Testis (tissue), 3 donors: Measurements from ENCODE around the gene SLC2A9. TPM values are rescaled to one million over a fixed set of nuclear protein-coding genes. Genes with fewer than 3 reads are reported as not detected.

Experiments used
- DNase-seq: peaks from one replicate; pipeline ENCODE4 v3.0.0-alpha.2; 2019
- H3K27ac ChIP-seq, 2 donors: fragments of 200-600 bp; sonication (generic); one replicate each; pipeline ENCODE4 v1.5.1; 2019
- H3K27me3 ChIP-seq: fragments of 200-600 bp; sonication (generic); one replicate; pipeline ENCODE4 v1.5.1; 2019
- H3K36me3 ChIP-seq: fragments of 200-600 bp; sonication (generic); one replicate; pipeline ENCODE4 v1.5.1; 2017; ENCODE audit warnings: low read depth; ENCODE audit errors: missing control alignments
- H3K4me1 ChIP-seq: fragments of 200-600 bp; sonication (generic); one replicate; pipeline ENCODE4 v1.5.1; 2019
- H3K4me3 ChIP-seq, 2 donors: fragments of 200-600 bp; sonication (generic); one replicate each; pipeline ENCODE4 v1.5.1; 2017 to 2019
- H3K9me3 ChIP-seq: fragments of 200-600 bp; sonication (generic); one replicate; pipeline ENCODE4 v1.5.1; 2017
- CTCF ChIP-seq, 3 experiments: fragments of 450-650 bp in 2 of 3; fragments of 200-600 bp in 1 of 3; sonication (generic) in 1 of 3; IDR thresholded peaks; one replicate each; pipeline ENCODE4 v1.5.1; 2016 to 2019; ENCODE audit warnings: antibody characterized with exemption in 3 of 3, mild to moderate bottlenecking in 2 of 3, moderate library complexity in 1 of 3
- POLR2A ChIP-seq: fragments of 450-650 bp; IDR thresholded peaks from one replicate; pipeline ENCODE4 v1.6.1; 2017; ENCODE audit warnings: antibody characterized with exemption, mild to moderate bottlenecking, moderate library complexity
- WGBS, 2 donors: methylation state at CpG; one replicate each; pipeline ENCODE4 v1.1.5; 2018; 5-methylcytosine and 5-hydroxymethylcytosine counted together
- intact Hi-C: fragments of 100-400 bp; cut with DNase I; formaldehyde crosslinking; loops from one replicate; pipeline ENCODE4 v1.15.1; 2023; ENCODE audit warnings: low total_unique reads
- polyA plus RNA-seq: library from polyadenylated mRNA; stranded (reverse); fragments of 350-450 nt; fragmentation: Illumina TruSeq; extraction: RNeasy Lipid Tissue Mini Kit (QIAGEN cat#74804); gene quantifications from one replicate; pipeline ENCODE4 v1.2.3, GENCODE V29; 2014; ENCODE audit warnings: low read depth, low replicate concordance; ENCODE audit not compliant: insufficient read depth
- total RNA-seq, 2 donors: library from RNA; depleted of rRNA; stranded (reverse); fragments of >200 nt; gene quantifications; one replicate each; pipeline ENCODE4 v1.2.3, GENCODE V29; 2016

SLC2A9 gene
- total and polyA plus RNA-seq, 3 donors from 2014 or later, result 6.3 to 7.5 (median 6.8) TPM

GRCh38 chr4:9845791-9846493, 175.4 kb downstream of the SLC2A9 start:
- Histone ChIP-seq H3K4me3 (no peak overlapping the region), H3K9me3 (no peaks in the 10 kb centered on the region), H3K27me3 (no peaks in the 10 kb centered on the region), H3K36me3 (no peaks in the 10 kb centered on the region), H3K4me1 (no peaks in the 10 kb centered on the region), H3K27ac (no peak overlapping the region)
- no peak for TF ChIP-seq POLR2A
- 77 to 83% methylated on average over 9 of the region's 9 CpGs for WGBS, 2 donors
- DNase-seq, result no peak
- intact Hi-C loops, result no loop called here

- H3K4me1 ChIP-seq, result no peaks in the 10 kb centered on the region
- intact Hi-C loops, result no loop called here
- DNase-seq, result no peak
- H3K27me3 ChIP-seq, result no peaks in the 10 kb centered on the region
- no peak overlapping the region for H3K27ac ChIP-seq
- H3K9me3 ChIP-seq, result no peaks in the 10 kb centered on the region
- H3K36me3 ChIP-seq, result no peaks in the 10 kb centered on the region
- no peak overlapping the region for H3K4me3 ChIP-seq
- TF ChIP-seq CTCF (IDR thresholded peaks at IDR 0.05), result no peak
- no peak for TF ChIP-seq POLR2A
- WGBS, 2 donors, result 91% methylated on average over 2 of the region's 2 CpGs
Measured at GRCh38 chr4:9841072-9841471, 180.2 kb downstream of the SLC2A9 start.

- intact Hi-C loops, result no loop called here
- no peaks in the 10 kb centered on the region for H3K9me3 ChIP-seq
- H3K27me3 ChIP-seq, result no peaks in the 10 kb centered on the region
- H3K36me3 ChIP-seq, result no peaks in the 10 kb centered on the region
- no peak for DNase-seq
- H3K4me1 ChIP-seq, result no peaks in the 10 kb centered on the region
- TF ChIP-seq CTCF (IDR thresholded peaks at IDR 0.05), result no peak
- TF ChIP-seq POLR2A, result no peak
- no peak overlapping the region for H3K27ac ChIP-seq
- no peak overlapping the region for H3K4me3 ChIP-seq
- WGBS, 2 donors, result 80 to 89% methylated on average over 5 of the region's 5 CpGs
Measured at GRCh38 chr4:9835430-9835829, 185.9 kb downstream of the SLC2A9 start.

GRCh38 chr4:9833421-9833820, 187.9 kb downstream of the SLC2A9 start:
- TF ChIP-seq CTCF (IDR thresholded peaks at IDR 0.05), result no peak
- no peak for TF ChIP-seq POLR2A
- Histone ChIP-seq H3K27ac (no peak overlapping the region), H3K4me3 (no peak overlapping the region), H3K27me3 (no peaks in the 10 kb centered on the region), H3K4me1 (no peaks in the 10 kb centered on the region), H3K9me3 (no peaks in the 10 kb centered on the region), H3K36me3 (no peaks in the 10 kb centered on the region)
- intact Hi-C loops, result no loop called here
- DNase-seq, result no peak
- WGBS, 2 donors, result 71 to 76% methylated on average over 5 of the region's 5 CpGs

- peak; percentile 59 for DNase-seq
Measured at GRCh38 chr4:9832640-9833039, 188.7 kb downstream of the SLC2A9 start.

More at GRCh38 chr4:9832640-9833039, 188.7 kb downstream of the SLC2A9 start:
- Histone ChIP-seq H3K9me3 (no peaks in the 10 kb centered on the region), H3K36me3 (no peaks in the 10 kb centered on the region), H3K27me3 (no peaks in the 10 kb centered on the region), H3K4me1 (no peaks in the 10 kb centered on the region), H3K27ac (peak overlapping the region in 1 of 2 donors; percentile 41), H3K4me3 (no peak overlapping the region)
- intact Hi-C loops, result no loop called here
- TF ChIP-seq CTCF (IDR thresholded peaks at IDR 0.05) (no peak), POLR2A (no peak)
- 58 to 66% methylated on average over 2 of the region's 2 CpGs for WGBS, 2 donors
